Chondrocyte (in vitro differentiated cells): ENCODE data around the gene SYDE1. TPM values are rescaled to one million over a fixed set of nuclear protein-coding genes. Genes with fewer than 3 reads are reported as not detected.

Experiments
- DNase-seq: peaks from one replicate; pipeline ENCODE4 v3.0.0; 2021; ENCODE audit warnings: mixed read lengths, low spot score
- H3K27ac Mint-ChIP-seq: one replicate; pipeline ENCODE4 v1.8.0; 2021; ENCODE audit warnings: mild to moderate bottlenecking, moderate library complexity, mixed read lengths; ENCODE audit not compliant: unreplicated experiment
- H3K27me3 Mint-ChIP-seq: 2 replicates; pipeline ENCODE4 v1.8.0; 2021; ENCODE audit warnings: low read depth, mixed read lengths
- H3K36me3 Mint-ChIP-seq: 2 replicates; pipeline ENCODE4 v1.8.0; 2021; ENCODE audit warnings: low read depth, mixed read lengths
- H3K4me1 Mint-ChIP-seq: 2 replicates; pipeline ENCODE4 v1.8.0; 2021; ENCODE audit warnings: low read depth, mild to moderate bottlenecking, mixed read lengths
- H3K4me3 Mint-ChIP-seq: one replicate; pipeline ENCODE4 v1.8.0; 2021; ENCODE audit warnings: mild to moderate bottlenecking, moderate library complexity, mixed read lengths; ENCODE audit not compliant: unreplicated experiment
- H3K9me3 Mint-ChIP-seq: 2 replicates; pipeline ENCODE4 v1.8.0; 2021; ENCODE audit warnings: low read depth, mixed read lengths
- total RNA-seq: library from RNA; stranded (reverse); gene quantifications from 3 replicates; pipeline ENCODE4 v1.2.1, GENCODE V29; 2021
- TF ChIP-seq, protein P1 (sequence below): fragments of 200-600 bp; sonication (generic); IDR thresholded peaks from 2 replicates; pipeline ENCODE4 v1.5.0; 2021; ENCODE audit warnings: antibody characterized with exemption, mild to moderate bottlenecking, moderate library complexity

Gene SYDE1
- total RNA-seq, 1 donor from 2014 or later, result 98.0 TPM

DNA sequence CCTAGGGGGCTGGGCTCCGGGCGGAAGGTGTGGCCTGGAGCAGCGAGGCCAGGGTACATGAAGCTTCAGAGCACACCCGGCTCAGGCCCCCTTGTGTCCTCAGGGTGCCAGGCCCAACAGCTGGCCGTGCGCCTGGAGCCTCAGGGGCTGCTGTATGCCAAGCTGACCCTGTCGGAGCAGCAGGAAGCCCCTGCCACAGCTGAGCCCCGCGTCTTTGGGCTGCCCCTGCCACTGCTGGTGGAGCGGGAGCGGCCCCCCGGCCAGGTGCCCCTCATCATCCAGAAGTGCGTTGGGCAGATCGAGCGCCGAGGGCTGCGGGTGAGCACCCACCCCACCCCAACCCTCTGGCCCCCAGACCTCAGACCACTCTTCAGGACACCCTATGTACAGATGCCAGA is 3.2 kb downstream of the SYDE1 start:
- no peaks in the 10 kb centered on the region for H3K9me3 Mint-ChIP-seq
- H3K27me3 Mint-ChIP-seq, result no peaks in the 10 kb centered on the region
- TF ChIP-seq, protein P1, sequence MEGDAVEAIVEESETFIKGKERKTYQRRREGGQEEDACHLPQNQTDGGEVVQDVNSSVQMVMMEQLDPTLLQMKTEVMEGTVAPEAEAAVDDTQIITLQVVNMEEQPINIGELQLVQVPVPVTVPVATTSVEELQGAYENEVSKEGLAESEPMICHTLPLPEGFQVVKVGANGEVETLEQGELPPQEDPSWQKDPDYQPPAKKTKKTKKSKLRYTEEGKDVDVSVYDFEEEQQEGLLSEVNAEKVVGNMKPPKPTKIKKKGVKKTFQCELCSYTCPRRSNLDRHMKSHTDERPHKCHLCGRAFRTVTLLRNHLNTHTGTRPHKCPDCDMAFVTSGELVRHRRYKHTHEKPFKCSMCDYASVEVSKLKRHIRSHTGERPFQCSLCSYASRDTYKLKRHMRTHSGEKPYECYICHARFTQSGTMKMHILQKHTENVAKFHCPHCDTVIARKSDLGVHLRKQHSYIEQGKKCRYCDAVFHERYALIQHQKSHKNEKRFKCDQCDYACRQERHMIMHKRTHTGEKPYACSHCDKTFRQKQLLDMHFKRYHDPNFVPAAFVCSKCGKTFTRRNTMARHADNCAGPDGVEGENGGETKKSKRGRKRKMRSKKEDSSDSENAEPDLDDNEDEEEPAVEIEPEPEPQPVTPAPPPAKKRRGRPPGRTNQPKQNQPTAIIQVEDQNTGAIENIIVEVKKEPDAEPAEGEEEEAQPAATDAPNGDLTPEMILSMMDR, result no peak
- H3K27ac Mint-ChIP-seq, result peak overlapping the region; percentile 68
- H3K4me3 Mint-ChIP-seq, result no peak overlapping the region
- H3K4me1 Mint-ChIP-seq, result peaks cover 28% of the 10 kb centered on the region
- DNase-seq, result no peak
- peaks cover 25% of the 10 kb centered on the region for H3K36me3 Mint-ChIP-seq

DNA sequence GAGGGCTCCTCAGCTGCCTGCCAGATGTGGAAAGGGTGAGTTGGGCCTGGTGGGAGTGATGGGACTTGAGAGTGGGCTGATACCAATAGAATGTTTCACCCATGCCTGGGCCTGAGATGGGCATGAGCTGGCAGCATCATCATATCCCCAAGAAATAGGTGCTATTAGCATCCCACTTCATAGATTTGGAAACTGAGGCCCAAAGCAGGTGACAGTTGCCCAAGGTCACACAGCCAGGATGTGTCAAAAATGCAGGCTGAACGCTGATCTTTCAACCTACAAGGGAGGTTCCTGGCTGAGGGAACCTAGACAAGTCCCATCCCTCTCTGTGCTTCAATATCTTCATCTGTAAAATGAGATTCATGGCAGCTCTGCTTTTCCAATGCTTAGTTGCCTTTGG is 4.6 kb downstream of the SYDE1 start:
- Mint-ChIP-seq H3K4me3 (no peak overlapping the region), H3K27ac (no peak overlapping the region), H3K9me3 (no peaks in the 10 kb centered on the region), H3K4me1 (peaks cover 24% of the 10 kb centered on the region), H3K27me3 (no peaks in the 10 kb centered on the region), H3K36me3 (peaks cover 25% of the 10 kb centered on the region)
- DNase-seq, result no peak
- TF ChIP-seq, protein P1, result no peak

DNA sequence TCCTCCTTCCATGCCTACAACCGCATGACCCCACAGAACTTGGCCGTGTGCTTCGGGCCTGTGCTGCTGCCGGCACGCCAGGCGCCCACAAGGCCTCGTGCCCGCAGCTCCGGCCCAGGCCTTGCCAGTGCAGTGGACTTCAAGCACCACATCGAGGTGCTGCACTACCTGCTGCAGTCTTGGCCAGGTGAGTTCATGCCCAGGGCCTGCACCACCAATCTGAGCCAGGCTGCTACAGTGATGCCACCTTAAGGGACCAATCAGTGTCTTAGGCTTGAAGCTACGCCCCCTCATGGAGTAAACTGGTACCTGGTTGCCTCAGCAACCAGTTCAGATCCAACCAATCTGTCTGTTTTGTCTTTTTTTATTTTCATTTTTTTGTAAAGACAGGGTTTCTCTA is 5.2 kb downstream of the SYDE1 start:
- peaks cover 27% of the 10 kb centered on the region for H3K36me3 Mint-ChIP-seq
- peak; percentile 75 for DNase-seq
- H3K27me3 Mint-ChIP-seq, result no peaks in the 10 kb centered on the region
- no peaks in the 10 kb centered on the region for H3K9me3 Mint-ChIP-seq
- H3K27ac Mint-ChIP-seq, result no peak overlapping the region
- TF ChIP-seq, protein P1, result peak; percentile 41
- H3K4me1 Mint-ChIP-seq, result peaks cover 22% of the 10 kb centered on the region
- no peak overlapping the region for H3K4me3 Mint-ChIP-seq

DNA sequence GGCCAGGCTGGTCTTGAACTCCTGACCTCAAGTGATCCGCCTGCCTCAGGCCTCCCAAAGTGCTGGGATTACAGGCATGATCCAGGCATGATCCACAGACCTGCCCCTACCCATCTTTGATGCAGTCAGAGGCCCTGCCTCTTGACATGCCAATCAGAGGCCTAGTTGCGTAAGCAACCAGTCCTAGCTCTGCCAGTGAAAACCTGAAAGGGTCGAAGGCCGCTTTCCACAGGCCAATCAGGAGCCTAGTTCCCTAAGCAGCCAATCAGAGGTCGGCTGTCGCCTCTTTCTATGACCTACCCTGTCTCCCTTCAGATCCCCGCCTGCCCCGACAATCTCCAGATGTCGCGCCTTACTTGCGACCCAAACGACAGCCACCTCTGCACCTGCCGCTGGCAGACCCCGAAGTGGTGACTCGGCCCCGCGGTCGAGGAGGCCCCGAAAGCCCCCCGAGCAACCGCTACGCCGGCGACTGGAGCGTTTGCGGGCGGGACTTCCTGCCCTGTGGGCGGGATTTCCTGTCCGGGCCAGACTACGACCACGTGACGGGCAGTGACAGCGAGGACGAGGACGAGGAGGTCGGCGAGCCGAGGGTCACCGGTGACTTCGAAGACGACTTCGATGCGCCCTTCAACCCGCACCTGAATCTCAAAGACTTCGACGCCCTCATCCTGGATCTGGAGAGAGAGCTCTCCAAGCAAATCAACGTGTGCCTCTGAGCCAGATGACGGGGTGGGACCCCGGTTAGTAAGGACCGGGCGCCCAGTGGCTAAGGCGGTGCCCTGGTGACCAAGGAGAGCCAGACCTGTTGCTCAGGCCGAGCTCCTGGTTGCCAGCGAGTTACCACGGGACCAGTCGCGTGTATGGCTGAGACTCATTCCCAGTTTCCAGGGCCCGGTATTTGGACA is 6.3 kb downstream of the SYDE1 start:
- H3K4me1 Mint-ChIP-seq, result peaks cover 15% of the 10 kb centered on the region
- H3K4me3 Mint-ChIP-seq, result no peak overlapping the region
- peaks cover 34% of the 10 kb centered on the region for H3K36me3 Mint-ChIP-seq
- TF ChIP-seq, protein P1, result no peak
- H3K9me3 Mint-ChIP-seq, result no peaks in the 10 kb centered on the region
- peak overlapping the region; percentile 22 for H3K27ac Mint-ChIP-seq
- no peaks in the 10 kb centered on the region for H3K27me3 Mint-ChIP-seq
- peak; percentile 92 for DNase-seq

DNA sequence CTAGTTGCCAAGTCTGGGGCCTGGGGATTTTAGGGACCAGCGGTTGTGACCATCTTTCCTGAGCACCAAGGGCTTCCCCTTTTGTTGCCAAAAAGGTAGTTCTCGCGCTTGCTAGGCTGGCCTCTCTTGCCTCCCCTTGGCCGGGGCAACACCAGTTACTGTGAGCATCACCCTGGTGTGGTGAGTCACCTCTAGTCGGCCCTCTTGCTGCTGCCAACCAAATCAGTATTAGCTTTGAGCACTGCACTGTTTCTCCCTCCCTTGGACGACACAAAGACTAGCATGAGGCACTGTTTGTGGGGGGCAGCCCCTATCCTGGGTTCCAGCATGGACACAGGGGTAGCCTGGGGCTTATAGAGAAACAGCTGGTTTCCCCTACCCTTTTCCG is 6.9 kb downstream of the SYDE1 start:
- Mint-ChIP-seq H3K36me3 (peaks cover 37% of the 10 kb centered on the region), H3K27me3 (no peaks in the 10 kb centered on the region), H3K4me1 (peaks cover 12% of the 10 kb centered on the region), H3K9me3 (no peaks in the 10 kb centered on the region), H3K4me3 (no peak overlapping the region), H3K27ac (peak overlapping the region; percentile 22)
- TF ChIP-seq, protein P1, result no peak
- no peak for DNase-seq
